T-helper 9 cell (primary cell): ENCODE results near the gene DIO3.

Experiments
- DNase-seq: peaks from one replicate; pipeline ENCODE4 v3.0.0-alpha.2; 2020

DIO3 gene

GRCh38 chr14:101584055-101584859 lies 23.0 kb downstream of the DIO3 start:
- no peak for DNase-seq

- no peak for DNase-seq
Measured at GRCh38 chr14:101585211-101585610, 23.9 kb downstream of the DIO3 start.

GRCh38 chr14:101586531-101587430 lies 25.5 kb downstream of the DIO3 start:
- no peak for DNase-seq

GRCh38 chr14:101587441-101587911 lies 26.2 kb downstream of the DIO3 start:
- DNase-seq, result no peak

- no peak for DNase-seq
Measured at GRCh38 chr14:101588286-101588975, 27.1 kb downstream of the DIO3 start.

GRCh38 chr14:101588990-101589389 lies 27.7 kb downstream of the DIO3 start:
- no peak for DNase-seq

GRCh38 chr14:101589486-101590015 lies 28.3 kb downstream of the DIO3 start:
- no peak for DNase-seq

- DNase-seq, result no peak
Measured at GRCh38 chr14:101590062-101590461, 28.8 kb downstream of the DIO3 start.

GRCh38 chr14:101590616-101591015 lies 29.3 kb downstream of the DIO3 start:
- no peak for DNase-seq

GRCh38 chr14:101591121-101591520 lies 29.8 kb downstream of the DIO3 start:
- DNase-seq, result no peak

- DNase-seq, result no peak
Measured at GRCh38 chr14:101591582-101591981, 30.3 kb downstream of the DIO3 start.

GRCh38 chr14:101593411-101594238 lies 32.3 kb downstream of the DIO3 start:
- no peak for DNase-seq

- no peak for DNase-seq
Measured at GRCh38 chr14:101594511-101595148, 33.3 kb downstream of the DIO3 start.

GRCh38 chr14:101595349-101595748 lies 34.1 kb downstream of the DIO3 start:
- DNase-seq, result no peak

- DNase-seq, result no peak
Measured at GRCh38 chr14:101595887-101596721, 34.8 kb downstream of the DIO3 start.

GRCh38 chr14:101596742-101597141 lies 35.4 kb downstream of the DIO3 start:
- DNase-seq, result no peak

- no peak for DNase-seq
Measured at GRCh38 chr14:101598159-101598558, 36.9 kb downstream of the DIO3 start.

- DNase-seq, result no peak
Measured at GRCh38 chr14:101598571-101599233, 37.4 kb downstream of the DIO3 start.

- DNase-seq, result no peak
Measured at GRCh38 chr14:101599234-101599885, 38.1 kb downstream of the DIO3 start.
